ENCODE measurements around the gene CTNND2.

DNA sequence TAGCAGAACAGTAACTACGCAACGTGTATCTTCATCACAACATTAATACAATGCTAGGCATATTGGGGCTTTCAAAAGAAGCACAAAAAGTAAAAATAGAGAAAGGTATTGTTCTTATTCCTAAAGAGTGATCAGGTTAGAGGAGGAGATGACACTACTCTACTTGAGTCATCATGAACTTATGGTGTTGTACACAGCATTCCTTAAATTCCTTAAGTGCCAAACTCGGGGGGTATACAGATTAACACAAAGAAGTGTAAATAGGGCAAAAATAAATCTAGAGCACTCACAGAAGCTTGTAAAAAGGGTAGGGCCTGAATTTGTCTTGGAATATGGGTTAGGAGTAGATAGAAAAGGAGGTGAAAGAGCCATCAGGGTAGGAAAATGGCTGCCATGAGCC lies 835.2 kb downstream of the CTNND2 start:
- no peak for TF ChIP-seq CTCF (IDR thresholded peaks at IDR 0.05)
- TF ChIP-seq POLR2A (IDR thresholded peaks at IDR 0.05), result no peak

All from thyroid gland (tissue), 4 donors.